HG03439 (cell line): ENCODE measurements around the gene AKR1C8.
"Not testable (repeated sequence)": the region's sequence is repeated elsewhere in the genome, so short reads cannot be mapped to it uniquely, and the experiment has no call there.

ENCODE experiments used
- ATAC-seq: cut with Tn5 transposase; IDR thresholded peaks from one replicate; pipeline ENCODE4 v1.9.1; 2021; ENCODE audit warnings: mild to moderate bottlenecking, moderate library complexity; ENCODE audit not compliant: unreplicated experiment

AKR1C8 gene

GRCh38 chr10:5109861-5110260 is 75.1 kb downstream of the AKR1C8 start:
- ATAC-seq, result not testable (repeated sequence)

GRCh38 chr10:5108658-5109416 is 76.1 kb downstream of the AKR1C8 start:
- no peak for ATAC-seq

- ATAC-seq, result no peak
Observed at GRCh38 chr10:5107860-5108526, 77.0 kb downstream of the AKR1C8 start.

GRCh38 chr10:5106553-5106952 is 78.4 kb downstream of the AKR1C8 start:
- no peak for ATAC-seq

- no peak for ATAC-seq
Observed at GRCh38 chr10:5105626-5106025, 79.3 kb downstream of the AKR1C8 start.
